ENCODE results near the gene LHX8. TPM values are rescaled to one million over a fixed set of nuclear protein-coding genes. Genes with fewer than 3 reads are reported as not detected.

Gene LHX8
- total and polyA plus RNA-seq, 2 donors (not counting 1 experiment from before 2014, with no cell fraction given) = not detected

- no peaks in the 10 kb centered on the region for H3K27me3 ChIP-seq (replicated peaks in 1 of 4; ENCODE audit: control extremely low read depth in 1 of 4, control insufficient read depth in 3 of 4, insufficient read depth in 4 of 4, low read length in 3 of 4)
- H2AFZ ChIP-seq (ENCODE audit: insufficient read depth, low read depth, low read length, poor library complexity, severe bottlenecking) = no peak overlapping the region
- CTCF ChIA-PET = interaction anchor here (0.7 to 3.0 kb wide), 6 partner anchors 13 to 434 kb away, joined by 3 to 16 read pairs (median 4); no protein-coding TSS in a partner anchor
- POLR2A ChIA-PET = no interaction called here
- intact Hi-C loops (cut with micrococcal nuclease) = no loop called here
- Mint-ChIP-seq H3K4me1 (no peaks in the 10 kb centered on the region), H3K27ac (no peak overlapping the region), H3K9me3 (ENCODE audit: insufficient read depth) (no peaks in the 10 kb centered on the region), H3K4me3 (no peak overlapping the region), H3K27me3 (no peaks in the 10 kb centered on the region)
- no peak for TF ChIP-seq EZH2 (IDR thresholded peaks at IDR 0.05; ENCODE audit: borderline replicate concordance, insufficient read depth, low read depth, low read length, poor library complexity, severe bottlenecking)
- TF ChIP-seq, protein P1, sequence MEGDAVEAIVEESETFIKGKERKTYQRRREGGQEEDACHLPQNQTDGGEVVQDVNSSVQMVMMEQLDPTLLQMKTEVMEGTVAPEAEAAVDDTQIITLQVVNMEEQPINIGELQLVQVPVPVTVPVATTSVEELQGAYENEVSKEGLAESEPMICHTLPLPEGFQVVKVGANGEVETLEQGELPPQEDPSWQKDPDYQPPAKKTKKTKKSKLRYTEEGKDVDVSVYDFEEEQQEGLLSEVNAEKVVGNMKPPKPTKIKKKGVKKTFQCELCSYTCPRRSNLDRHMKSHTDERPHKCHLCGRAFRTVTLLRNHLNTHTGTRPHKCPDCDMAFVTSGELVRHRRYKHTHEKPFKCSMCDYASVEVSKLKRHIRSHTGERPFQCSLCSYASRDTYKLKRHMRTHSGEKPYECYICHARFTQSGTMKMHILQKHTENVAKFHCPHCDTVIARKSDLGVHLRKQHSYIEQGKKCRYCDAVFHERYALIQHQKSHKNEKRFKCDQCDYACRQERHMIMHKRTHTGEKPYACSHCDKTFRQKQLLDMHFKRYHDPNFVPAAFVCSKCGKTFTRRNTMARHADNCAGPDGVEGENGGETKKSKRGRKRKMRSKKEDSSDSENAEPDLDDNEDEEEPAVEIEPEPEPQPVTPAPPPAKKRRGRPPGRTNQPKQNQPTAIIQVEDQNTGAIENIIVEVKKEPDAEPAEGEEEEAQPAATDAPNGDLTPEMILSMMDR (IDR thresholded peaks at IDR 0.05) = peak; percentile 69
- H3K4me2 ChIP-seq (replicated peaks; ENCODE audit: low read depth, low read length, poor library complexity, severe bottlenecking) = no peak overlapping the region
- no peaks in the 10 kb centered on the region for H3K4me1 ChIP-seq (ENCODE audit: control insufficient read depth in 2 of 2, insufficient read depth in 2 of 2, low read length in 2 of 2)
- no peak overlapping the region for H3K9ac ChIP-seq (ENCODE audit: low read length)
- ATAC-seq (ENCODE audit: low read depth) (peak; percentile 17), DNase-seq (peak; percentile 20)
- no peaks in the 10 kb centered on the region for H3K9me3 ChIP-seq (ENCODE audit: control extremely low read depth in 1 of 3, control insufficient read depth in 2 of 3, insufficient read depth in 1 of 3, low read length in 2 of 3)
- H3K36me3 ChIP-seq (replicated peaks in 1 of 2; ENCODE audit: control extremely low read depth in 1 of 2, control insufficient read depth in 1 of 2, extremely low read depth in 1 of 2, insufficient read depth in 2 of 2, low read length in 1 of 2) = no peaks in the 10 kb centered on the region
- WGBS (ENCODE audit: insufficient coverage) = 40% methylated on average over 2 of the region's 8 CpGs
- H4K20me1 ChIP-seq (ENCODE audit: control insufficient read depth, insufficient read depth, low read length, poor library complexity, severe bottlenecking) = no peaks in the 10 kb centered on the region
- no peak overlapping the region for H3K4me3 ChIP-seq (ENCODE audit: control extremely low read depth in 1 of 5, extremely low read depth in 1 of 5, insufficient read depth in 1 of 5, low read depth in 2 of 5, low read length in 4 of 5)
- H3K27ac ChIP-seq (ENCODE audit: low read length in 2 of 2) = no peak overlapping the region
- no peaks in the 10 kb centered on the region for H3K79me2 ChIP-seq (ENCODE audit: control insufficient read depth, insufficient read depth, low read length)
These were observed 69.5 kb downstream of the LHX8 start for GRCh38 chr1:75203415-75204277.

DNA sequence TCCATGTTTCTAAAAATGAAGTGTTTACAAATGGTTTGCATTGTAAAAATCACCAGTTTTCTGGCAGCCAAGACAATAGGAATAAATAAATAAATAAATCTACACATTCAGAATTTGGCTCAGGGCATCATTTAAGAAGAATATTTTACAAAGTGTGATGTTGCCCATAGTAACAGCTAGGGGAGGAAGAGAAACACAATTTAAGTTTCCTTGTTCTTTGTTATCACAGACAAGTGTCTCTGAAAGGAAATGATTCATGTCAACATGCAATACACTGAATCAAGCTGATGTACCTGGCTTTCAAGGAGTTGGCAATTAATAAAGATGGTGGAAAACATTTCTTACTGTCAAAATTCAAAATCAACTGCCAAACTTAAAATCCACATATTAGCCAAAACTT, 74.7 kb downstream of the LHX8 start:
- Histone ChIP-seq H3K79me2 (ENCODE audit: control insufficient read depth, insufficient read depth, low read length) (no peaks in the 10 kb centered on the region), H3K9me3 (ENCODE audit: control extremely low read depth in 1 of 3, control insufficient read depth in 2 of 3, insufficient read depth in 1 of 3, low read length in 2 of 3) (no peaks in the 10 kb centered on the region), H3K4me3 (ENCODE audit: control extremely low read depth in 1 of 5, extremely low read depth in 1 of 5, insufficient read depth in 1 of 5, low read depth in 2 of 5, low read length in 4 of 5) (no peak overlapping the region), H2AFZ (ENCODE audit: insufficient read depth, low read depth, low read length, poor library complexity, severe bottlenecking) (no peak overlapping the region), H3K27ac (ENCODE audit: low read length in 2 of 2) (no peak overlapping the region), H3K4me1 (ENCODE audit: control insufficient read depth in 2 of 2, insufficient read depth in 2 of 2, low read length in 2 of 2) (no peaks in the 10 kb centered on the region), H3K36me3 (replicated peaks in 1 of 2; ENCODE audit: control extremely low read depth in 1 of 2, control insufficient read depth in 1 of 2, extremely low read depth in 1 of 2, insufficient read depth in 2 of 2, low read length in 1 of 2) (no peaks in the 10 kb centered on the region), H3K9ac (ENCODE audit: low read length) (no peak overlapping the region), H3K27me3 (replicated peaks in 1 of 4; ENCODE audit: control extremely low read depth in 1 of 4, control insufficient read depth in 3 of 4, insufficient read depth in 4 of 4, low read length in 3 of 4) (no peaks in the 10 kb centered on the region), H3K4me2 (replicated peaks; ENCODE audit: low read depth, low read length, poor library complexity, severe bottlenecking) (no peak overlapping the region), H4K20me1 (ENCODE audit: control insufficient read depth, insufficient read depth, low read length, poor library complexity, severe bottlenecking) (no peaks in the 10 kb centered on the region)
- ChIA-PET CTCF (no interaction called here), POLR2A (no interaction called here)
- Mint-ChIP-seq H3K27me3 (no peaks in the 10 kb centered on the region), H3K9me3 (ENCODE audit: insufficient read depth) (no peaks in the 10 kb centered on the region), H3K4me1 (no peaks in the 10 kb centered on the region), H3K4me3 (no peak overlapping the region), H3K27ac (no peak overlapping the region)
- ATAC-seq (ENCODE audit: low read depth) = no peak
- intact Hi-C loops (cut with micrococcal nuclease) = no loop called here
- no peak for DNase-seq
- TF ChIP-seq EZH2 (IDR thresholded peaks at IDR 0.05; ENCODE audit: borderline replicate concordance, insufficient read depth, low read depth, low read length, poor library complexity, severe bottlenecking) = no peak
- TF ChIP-seq, protein P1 (IDR thresholded peaks at IDR 0.05) = no peak
